ENCODE data around the gene MEOX1.
"Not testable (repeated sequence)": the region's sequence is repeated elsewhere in the genome, so short reads cannot be mapped to it uniquely, and the experiment has no call there.

Gene MEOX1

GRCh38 chr17:43661699-43662412, at the start of gene MEOX1:
MEOX1 (minus strand) TSS chr17:43661922; CDS start chr17:43661534, 388 bp downstream.
- peak; percentile 13 for DNase-seq

DNA sequence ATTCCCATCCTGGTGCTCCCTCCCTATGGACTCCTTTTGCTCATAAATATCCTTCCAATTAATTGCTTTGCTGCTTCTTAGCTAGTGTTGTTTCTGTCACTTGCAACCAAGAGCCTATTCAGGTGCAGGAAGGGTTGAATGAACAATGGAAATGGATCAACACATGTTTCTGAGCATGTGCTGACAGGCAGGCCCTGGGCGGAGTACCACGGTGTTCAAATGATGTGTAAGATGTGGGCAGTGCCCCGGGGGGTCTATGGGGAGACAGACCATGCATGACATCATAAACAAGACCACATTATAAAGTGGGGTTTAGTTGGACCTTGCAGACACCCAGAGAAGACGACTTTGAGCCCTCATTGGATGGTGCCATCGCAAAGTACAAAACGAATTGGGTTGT, 48.4 kb upstream of the MEOX1 start:
- no peak for DNase-seq

- DNase-seq: no peak
Measured at GRCh38 chr17:43709210-43709609, 47.5 kb upstream of the MEOX1 start.

DNA sequence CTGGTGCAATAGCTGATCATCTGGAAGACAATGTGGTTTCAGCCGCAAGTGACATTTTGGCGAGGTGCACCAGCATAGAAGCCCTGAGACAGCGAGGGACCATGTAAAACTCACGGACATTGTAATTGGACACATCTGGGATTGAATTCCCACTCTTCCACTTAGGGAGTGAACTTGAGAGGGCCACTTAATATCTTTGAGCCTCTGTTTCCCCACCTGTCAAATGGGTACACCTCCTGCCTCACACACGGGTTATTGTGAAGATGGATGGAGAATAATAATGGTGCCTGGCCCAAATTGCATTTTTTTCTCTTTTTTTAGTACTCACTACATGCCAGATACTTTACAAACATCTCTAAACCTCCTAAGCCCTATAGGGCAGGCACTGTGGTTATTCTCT, 45.5 kb upstream of the MEOX1 start:
- DNase-seq: no peak

- no peak for DNase-seq
Measured at GRCh38 chr17:43706235-43706634, 44.5 kb upstream of the MEOX1 start.

DNA sequence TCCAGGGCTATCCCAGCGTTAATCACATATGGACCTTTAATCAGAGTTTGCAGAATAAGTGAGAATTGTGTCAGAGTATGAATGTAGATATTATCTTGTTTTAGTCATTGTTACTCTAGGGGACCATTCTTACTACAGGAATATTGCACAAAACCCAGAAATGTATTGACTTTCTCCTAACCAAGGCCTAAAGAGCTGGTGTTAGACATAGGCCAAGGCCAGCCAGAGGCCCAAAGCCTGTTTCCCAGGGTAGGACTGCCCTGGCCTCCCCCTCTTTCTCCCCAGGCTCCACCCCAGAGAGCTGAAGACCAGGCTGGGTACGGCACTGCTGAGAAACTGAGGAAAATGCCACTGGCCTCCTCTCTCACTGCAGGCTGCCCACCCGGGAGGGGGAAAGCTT, 41.9 kb upstream of the MEOX1 start:
- no peak for DNase-seq

- peak; percentile 7 for DNase-seq
Measured at GRCh38 chr17:43702637-43703036, 40.9 kb upstream of the MEOX1 start.

DNA sequence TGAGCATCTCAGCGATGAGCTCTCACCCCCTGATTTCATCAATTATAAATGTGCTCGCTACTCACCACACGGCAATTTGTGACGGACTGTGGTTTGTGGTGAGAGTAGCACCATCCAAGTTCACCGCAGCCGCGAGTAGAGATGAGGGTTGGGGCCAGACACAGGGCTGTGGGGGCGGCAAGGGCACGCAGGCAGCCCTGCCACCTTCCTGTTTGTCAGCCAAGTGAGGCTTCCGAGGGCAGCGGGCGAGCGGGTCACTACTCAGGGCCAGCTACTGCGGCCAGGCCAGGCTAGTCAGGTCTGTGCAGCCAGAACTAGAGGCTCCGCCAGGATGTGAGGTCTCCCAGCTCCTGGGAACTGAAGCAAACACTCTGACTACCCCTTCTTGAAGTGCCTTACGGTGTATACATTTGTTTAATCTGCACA, 39.6 kb upstream of the MEOX1 start:
- DNase-seq: no peak

GRCh38 chr17:43699438-43699756, 37.7 kb upstream of the MEOX1 start:
- no peak for DNase-seq

- no peak for DNase-seq
Measured at GRCh38 chr17:43698678-43699437, 37.1 kb upstream of the MEOX1 start.

GRCh38 chr17:43697937-43698336, 36.2 kb upstream of the MEOX1 start:
- DNase-seq: no peak

GRCh38 chr17:43696891-43697290, 35.2 kb upstream of the MEOX1 start:
- no peak for DNase-seq

DNA sequence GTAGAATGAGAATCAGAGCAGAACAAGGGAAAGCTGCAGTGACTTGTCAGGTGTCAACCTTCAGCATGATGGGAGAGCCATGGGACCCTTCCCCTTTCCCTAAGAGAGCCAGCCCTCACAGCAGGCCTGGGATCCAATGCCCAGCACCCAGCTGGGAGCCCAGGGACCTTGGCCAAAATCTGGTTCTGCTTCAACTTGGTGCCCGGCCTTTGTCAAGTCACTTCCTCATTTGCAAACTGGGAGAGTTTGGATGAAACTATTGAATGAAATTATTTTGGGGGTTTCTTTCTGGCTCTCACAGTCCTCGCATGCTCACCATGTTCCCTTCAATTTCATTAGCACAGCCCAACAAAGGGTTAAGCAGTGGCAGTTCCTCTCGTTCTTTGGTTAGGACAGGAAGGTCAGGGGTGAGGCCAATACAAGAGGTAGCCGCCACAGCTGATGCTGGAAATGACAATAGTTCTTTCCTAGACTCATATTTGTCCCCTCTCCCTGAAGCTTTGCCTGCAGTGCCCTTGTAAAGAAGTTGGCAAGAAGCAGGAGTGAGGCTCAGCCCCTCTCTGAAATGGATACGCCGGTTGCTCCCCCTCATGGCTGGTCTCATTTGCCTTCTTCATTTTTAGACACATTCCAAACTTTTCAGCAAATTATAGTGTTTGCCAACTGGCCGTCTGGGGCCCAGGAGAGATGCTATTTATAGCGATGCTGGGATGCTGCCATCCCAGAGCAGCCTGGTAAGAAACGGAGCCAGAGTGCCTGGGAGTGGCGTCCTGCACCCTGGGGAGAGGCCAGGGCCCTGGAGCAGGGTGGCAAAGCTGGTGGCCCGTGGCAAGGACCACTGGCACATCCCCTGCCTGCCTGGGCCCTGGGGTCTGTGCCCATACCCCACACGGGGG, 34.5 kb upstream of the MEOX1 start:
- no peak for DNase-seq

GRCh38 chr17:43694081-43694870, 32.6 kb upstream of the MEOX1 start:
- peak; percentile 68 for DNase-seq

- no peak for DNase-seq
Measured at GRCh38 chr17:43691317-43691693, 29.6 kb upstream of the MEOX1 start.

GRCh38 chr17:43690624-43691316, 29.0 kb upstream of the MEOX1 start:
- no peak for DNase-seq

- no peak for DNase-seq
Measured at GRCh38 chr17:43689814-43690213, 28.1 kb upstream of the MEOX1 start.

DNA sequence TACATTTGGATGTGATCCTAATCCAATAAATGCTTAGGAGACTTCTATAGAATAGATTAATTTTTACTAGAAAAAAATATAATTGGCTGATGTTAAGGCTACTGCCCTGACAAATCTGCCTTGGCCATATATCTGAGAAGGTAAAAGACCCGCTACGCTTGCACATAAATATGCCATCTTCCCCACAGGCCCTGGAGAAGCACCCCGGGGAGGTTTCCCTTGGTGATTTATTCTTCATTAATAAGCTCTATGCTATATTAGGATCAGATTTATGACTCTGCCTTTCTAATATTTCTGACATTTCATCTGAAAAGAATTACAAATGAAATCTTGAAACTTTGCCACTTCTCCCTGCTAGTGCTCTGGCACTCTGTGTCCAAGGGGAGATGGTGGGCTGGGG, 27.4 kb upstream of the MEOX1 start:
- no peak for DNase-seq

- not testable (repeated sequence) for DNase-seq
Measured at GRCh38 chr17:43686957-43687356, 25.2 kb upstream of the MEOX1 start.

DNA sequence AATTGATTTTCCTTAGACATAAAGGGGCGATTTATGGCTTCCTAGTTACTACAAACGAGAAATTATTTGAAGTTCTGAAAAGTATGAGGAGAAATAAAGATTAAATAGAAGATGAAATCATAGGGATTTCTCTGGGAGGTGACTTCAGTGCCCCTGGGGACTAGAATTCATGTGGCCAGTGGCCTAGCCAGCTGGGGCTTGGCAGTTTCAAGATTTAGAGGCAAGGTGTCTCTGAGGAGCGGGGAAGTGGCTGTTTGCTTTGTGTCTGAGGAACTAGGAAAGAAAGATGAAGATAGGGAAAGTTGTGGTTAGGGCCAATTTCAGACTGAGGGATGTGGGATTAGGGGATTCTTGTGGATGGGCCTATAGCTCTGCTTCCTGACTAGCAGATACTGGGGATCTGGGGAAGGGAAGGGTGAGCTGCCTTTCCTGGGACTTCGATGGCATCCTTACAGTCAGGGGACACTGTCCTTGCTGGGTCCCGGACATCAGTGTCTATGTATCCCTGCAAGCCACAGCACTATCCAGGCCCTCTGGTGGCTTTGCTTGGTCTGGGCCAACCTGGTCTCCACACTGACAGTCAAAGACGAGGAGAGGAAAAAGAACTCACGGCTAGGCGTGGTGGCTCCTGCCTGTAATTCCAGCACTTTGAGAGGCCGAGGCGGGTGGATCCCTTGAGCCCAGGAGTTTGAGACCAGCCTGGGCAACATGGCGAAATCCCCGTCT, 22.4 kb upstream of the MEOX1 start:
- DNase-seq: no peak

GRCh38 chr17:43680461-43680860, 18.7 kb upstream of the MEOX1 start:
- no peak for DNase-seq
